Adrenal gland (tissue), 5 donors: Measurements from ENCODE around the gene SIT1.

Experiments
- CTCF ChIP-seq, 6 experiments: fragments of 450-650 bp in 4 of 6; fragments of 200-600 bp in 2 of 6; sonication (generic) in 1 of 6; IDR thresholded peaks; 1 replicate in 5 of 6; 2 replicates in 1 of 6; pipeline versions ENCODE4 v1.5.1 to v1.8.0; 2016 to 2021; ENCODE audit warnings: antibody characterized with exemption in 6 of 6, mild to moderate bottlenecking in 2 of 6, moderate library complexity in 1 of 6
- POLR2A ChIP-seq, 2 donors: fragments of 450-650 bp; IDR thresholded peaks; one replicate each; pipeline ENCODE4 v1.6.1; 2017; ENCODE audit warnings: antibody characterized with exemption in 2 of 2, mild to moderate bottlenecking in 2 of 2, moderate library complexity in 1 of 2
- donor health status: DM: no; HTN: no; CAD: no.

GRCh38 chr9:35646533-35647265 lies 4.0 kb downstream of the SIT1 start:
- TF ChIP-seq CTCF (IDR thresholded peaks at IDR 0.05) (peak; percentile 90 to 99 (median 93)), POLR2A (IDR thresholded peaks at IDR 0.05) (peak; percentile 87)
